Measurements from ENCODE around the gene HMCN1.

HMCN1 gene

DNA sequence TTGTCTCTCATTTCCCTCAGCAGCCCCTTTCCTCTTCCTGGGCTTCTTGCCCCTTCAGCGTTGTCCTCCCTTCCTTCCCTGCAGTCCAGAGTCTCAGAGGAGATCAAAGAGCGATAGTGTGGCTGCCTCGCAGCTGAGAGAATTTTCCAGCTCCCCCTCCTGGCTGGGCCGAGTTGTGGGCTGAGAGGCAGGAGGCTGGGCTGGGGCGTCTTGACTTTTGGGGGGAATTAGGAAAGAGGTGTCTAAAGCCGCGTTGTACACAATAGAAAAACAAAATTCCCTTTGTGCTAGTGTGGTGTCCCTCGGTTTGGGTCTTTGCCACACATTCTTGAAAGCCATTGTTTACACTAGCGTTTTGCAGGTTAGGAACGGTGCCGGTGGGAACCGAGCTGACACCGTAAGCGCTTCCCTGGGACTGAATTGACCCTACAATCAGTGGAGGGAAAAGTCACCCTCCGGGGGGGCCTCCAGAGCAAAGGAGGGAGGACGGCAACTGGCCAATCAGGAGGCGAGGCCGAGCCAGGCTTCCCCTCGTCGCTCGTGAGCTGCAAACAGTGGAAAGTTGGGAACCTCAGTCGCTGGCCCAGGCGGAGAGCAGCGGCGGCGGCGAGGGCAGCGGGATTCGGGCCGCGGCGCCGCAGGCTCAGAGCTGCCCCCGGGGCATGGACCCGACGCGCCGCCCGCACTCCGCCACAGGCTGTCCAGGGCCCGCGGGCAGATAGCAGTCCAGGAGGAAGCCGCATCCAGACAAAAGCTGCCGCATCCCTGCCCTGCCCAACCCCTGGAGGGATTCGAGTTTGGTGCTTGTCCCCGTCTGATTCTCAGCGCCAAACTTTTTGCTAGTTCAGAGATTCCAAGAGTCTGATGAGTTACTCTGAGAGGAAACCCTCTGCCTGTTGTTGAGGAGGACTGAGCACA lies at the start of gene HMCN1:
TSS of gene HMCN1 (plus strand) at position 574 of the 918 bp plus-strand sequence. CDS start 389 bp downstream, outside the sequence.
- DNase-seq (ENCODE audit: low spot score): peak; percentile 49

- no peak for DNase-seq (ENCODE audit: low spot score)
Observed at GRCh38 chr1:185686821-185687778, 47.1 kb upstream of the HMCN1 start.

- no peak for DNase-seq (ENCODE audit: low spot score)
Observed at GRCh38 chr1:185690527-185690926, 43.7 kb upstream of the HMCN1 start.

DNA sequence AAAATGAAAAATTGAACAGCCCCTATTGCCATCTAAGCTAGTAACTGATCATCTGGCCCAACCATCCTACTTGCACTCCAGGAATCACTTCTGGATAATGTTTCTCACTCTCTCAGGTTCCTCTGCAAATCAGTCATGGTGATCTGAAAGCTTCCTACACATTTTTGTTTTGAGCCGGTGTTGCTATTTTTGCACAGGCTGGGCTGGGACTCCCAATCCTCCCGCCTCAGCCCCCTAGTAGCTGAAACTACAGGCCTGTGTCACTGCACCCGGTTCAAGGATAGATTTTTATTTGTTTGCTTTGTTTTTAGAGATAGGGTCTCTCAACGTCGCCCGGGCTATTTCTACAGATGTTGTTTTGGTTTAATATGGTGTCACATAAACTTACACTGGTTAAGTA lies 40.5 kb upstream of the HMCN1 start:
- no peak for DNase-seq (ENCODE audit: low spot score)

- DNase-seq (ENCODE audit: low spot score): no peak
Observed at GRCh38 chr1:185694081-185694480, 40.1 kb upstream of the HMCN1 start.

DNA sequence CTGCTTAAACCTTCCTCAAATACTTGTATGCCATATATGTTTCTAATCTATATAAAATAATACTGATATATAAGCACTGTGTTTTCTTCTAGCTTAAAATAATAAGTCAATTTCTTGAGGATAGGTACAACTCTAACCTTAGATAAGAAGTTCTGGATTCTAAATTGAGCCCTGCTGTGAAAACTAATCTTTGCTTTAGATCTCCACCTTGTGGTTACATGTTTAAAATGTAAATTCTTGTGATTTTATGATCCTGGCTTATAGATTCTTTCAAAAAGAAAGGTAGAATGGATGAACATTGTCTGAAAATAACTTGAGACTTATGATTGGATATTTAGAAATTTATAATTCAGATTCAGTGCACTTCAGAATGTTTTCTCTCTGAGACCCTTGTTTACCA lies 38.9 kb upstream of the HMCN1 start:
- no peak for DNase-seq (ENCODE audit: low spot score)

- DNase-seq (ENCODE audit: low spot score): no peak
Observed at GRCh38 chr1:185696422-185697150, 37.6 kb upstream of the HMCN1 start.

DNA sequence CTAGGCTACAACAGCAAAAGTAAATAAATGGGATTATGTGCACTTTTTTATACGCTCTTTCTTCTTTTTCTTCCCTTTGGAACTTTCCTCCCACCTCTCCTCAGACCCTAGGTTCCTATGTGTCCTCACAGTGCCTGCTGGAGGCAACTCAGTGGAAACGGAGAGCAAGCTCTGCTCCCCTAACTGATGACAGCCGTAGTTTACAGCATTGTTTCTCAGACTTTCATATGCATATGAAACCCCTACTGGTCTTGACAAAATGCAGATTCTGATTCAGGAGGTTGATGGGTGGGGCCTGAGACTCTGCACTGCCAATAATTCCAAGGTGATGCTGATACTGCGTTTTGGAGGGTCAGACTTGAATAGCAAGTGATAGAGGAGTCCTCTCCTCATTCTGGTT lies 34.3 kb upstream of the HMCN1 start:
- no peak for DNase-seq (ENCODE audit: low spot score)

- DNase-seq (ENCODE audit: low spot score): no peak
Observed at GRCh38 chr1:185701650-185702049, 32.5 kb upstream of the HMCN1 start.

GRCh38 chr1:185704181-185704580 lies 30.0 kb upstream of the HMCN1 start:
- no peak for DNase-seq (ENCODE audit: low spot score)

- DNase-seq (ENCODE audit: low spot score): no peak
Observed at GRCh38 chr1:185716095-185716494, 18.1 kb upstream of the HMCN1 start.

GRCh38 chr1:185719021-185719420 lies 15.2 kb upstream of the HMCN1 start:
- DNase-seq (ENCODE audit: low spot score): peak; percentile 50

DNA sequence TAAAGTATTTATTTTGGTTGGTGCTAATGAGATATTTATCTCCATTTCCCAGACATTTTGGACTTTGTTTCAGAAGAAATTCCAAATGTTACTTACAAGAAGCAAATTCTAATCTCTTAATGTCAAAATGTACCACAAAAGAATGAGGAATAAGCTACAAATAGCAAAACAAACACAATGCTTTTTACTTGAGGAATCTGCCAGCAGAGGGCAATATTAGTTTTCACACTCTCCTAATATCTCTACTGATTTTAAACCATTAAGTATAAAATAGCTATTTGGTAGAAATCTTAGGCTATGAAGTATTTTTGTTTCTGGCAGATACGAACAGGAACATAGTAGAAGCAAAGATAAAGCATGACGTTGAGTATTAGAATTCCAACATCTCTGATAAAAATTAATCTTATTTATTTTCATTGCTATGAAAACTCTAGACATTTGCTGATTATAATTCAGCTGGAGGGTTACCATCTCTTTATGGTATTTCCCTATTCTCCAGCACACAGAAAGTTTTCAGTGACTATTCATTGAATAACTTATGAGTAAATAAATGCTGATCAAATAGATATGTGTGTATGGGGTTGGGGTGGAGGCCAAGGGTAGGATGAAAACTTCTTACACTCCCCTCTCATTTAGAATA lies 13.4 kb upstream of the HMCN1 start:
- DNase-seq (ENCODE audit: low spot score): peak; percentile 36

GRCh38 chr1:185721553-185721952 lies 12.6 kb upstream of the HMCN1 start:
- DNase-seq (ENCODE audit: low spot score): no peak

- DNase-seq (ENCODE audit: low spot score): no peak
Observed at GRCh38 chr1:185722098-185722497, 12.1 kb upstream of the HMCN1 start.

DNA sequence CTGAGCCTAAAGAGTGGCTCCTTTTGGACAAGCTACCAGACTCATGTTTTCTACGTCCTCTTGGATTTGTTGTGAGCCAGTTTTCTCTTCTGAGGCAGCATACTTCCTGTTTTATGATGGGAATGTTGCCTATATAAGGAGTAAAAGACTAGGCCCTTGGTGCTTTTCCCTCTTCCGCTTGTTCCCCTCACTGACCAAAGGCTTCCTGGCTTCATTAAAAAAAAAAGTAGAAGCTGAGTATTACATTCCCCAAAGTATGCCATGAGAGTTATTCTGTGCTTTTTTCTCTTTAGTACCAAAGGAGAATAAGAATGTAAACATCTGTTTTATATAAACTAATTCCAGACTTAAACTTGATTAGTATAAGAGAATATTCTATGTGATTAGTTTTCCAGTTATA lies 6.5 kb upstream of the HMCN1 start:
- no peak for DNase-seq (ENCODE audit: low spot score)

- DNase-seq (ENCODE audit: low spot score): no peak
Observed at GRCh38 chr1:185731446-185731845, 2.7 kb upstream of the HMCN1 start.

- DNase-seq (ENCODE audit: low spot score): no peak
Observed at GRCh38 chr1:185732951-185733350, 1.2 kb upstream of the HMCN1 start.

- no peak for DNase-seq (ENCODE audit: low spot score)
Observed at GRCh38 chr1:185734929-185735700, 924 bp downstream of the HMCN1 start.

GRCh38 chr1:185735701-185736064 lies 1.5 kb downstream of the HMCN1 start:
- DNase-seq (ENCODE audit: low spot score): no peak

GRCh38 chr1:185739967-185740366 lies 5.8 kb downstream of the HMCN1 start:
- no peak for DNase-seq (ENCODE audit: low spot score)
